ENCODE results near the gene PRAF2.

PRAF2 gene

DNA sequence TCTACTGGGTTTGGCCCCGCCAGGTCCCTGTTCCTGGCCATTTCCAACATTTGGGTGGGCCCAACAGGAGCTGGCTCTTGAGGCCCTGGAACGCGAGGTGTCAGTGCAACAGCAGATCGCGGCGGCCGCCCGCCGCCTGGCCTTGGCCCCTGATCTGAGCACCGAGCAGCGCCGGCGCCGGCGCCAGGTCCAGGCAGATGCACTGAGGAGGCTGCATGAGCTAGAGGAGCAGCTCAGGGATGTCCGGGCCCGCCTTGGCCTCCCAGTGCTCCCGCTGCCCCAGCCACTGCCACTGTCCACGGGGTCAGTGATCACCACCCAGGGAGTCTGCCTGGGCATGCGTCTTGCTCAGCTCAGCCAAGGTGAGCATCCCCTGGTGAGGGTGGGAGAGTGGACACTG lies 9.5 kb downstream of the PRAF2 start:
- H3K4me3 ChIP-seq (replicated peaks; ENCODE audit: insufficient read depth, low read length): no peak overlapping the region
- no peak for DNase-seq (ENCODE audit: low read depth in 1 of 2, low spot score in 1 of 2)
- H3K27ac ChIP-seq (replicated peaks): no peak overlapping the region
- H3K27me3 ChIP-seq (ENCODE audit: insufficient read depth, poor library complexity, severe bottlenecking): no peaks in the 10 kb centered on the region
- TF ChIP-seq POLR2AphosphoS5 (IDR thresholded peaks at IDR 0.05; ENCODE audit: low read depth) (no peak), GABPA (IDR thresholded peaks at IDR 0.05; ENCODE audit: low read depth) (no peak)
- TF ChIP-seq, protein P1, sequence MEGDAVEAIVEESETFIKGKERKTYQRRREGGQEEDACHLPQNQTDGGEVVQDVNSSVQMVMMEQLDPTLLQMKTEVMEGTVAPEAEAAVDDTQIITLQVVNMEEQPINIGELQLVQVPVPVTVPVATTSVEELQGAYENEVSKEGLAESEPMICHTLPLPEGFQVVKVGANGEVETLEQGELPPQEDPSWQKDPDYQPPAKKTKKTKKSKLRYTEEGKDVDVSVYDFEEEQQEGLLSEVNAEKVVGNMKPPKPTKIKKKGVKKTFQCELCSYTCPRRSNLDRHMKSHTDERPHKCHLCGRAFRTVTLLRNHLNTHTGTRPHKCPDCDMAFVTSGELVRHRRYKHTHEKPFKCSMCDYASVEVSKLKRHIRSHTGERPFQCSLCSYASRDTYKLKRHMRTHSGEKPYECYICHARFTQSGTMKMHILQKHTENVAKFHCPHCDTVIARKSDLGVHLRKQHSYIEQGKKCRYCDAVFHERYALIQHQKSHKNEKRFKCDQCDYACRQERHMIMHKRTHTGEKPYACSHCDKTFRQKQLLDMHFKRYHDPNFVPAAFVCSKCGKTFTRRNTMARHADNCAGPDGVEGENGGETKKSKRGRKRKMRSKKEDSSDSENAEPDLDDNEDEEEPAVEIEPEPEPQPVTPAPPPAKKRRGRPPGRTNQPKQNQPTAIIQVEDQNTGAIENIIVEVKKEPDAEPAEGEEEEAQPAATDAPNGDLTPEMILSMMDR (IDR thresholded peaks at IDR 0.05; ENCODE audit: insufficient read depth, low read length): no peak

DNA sequence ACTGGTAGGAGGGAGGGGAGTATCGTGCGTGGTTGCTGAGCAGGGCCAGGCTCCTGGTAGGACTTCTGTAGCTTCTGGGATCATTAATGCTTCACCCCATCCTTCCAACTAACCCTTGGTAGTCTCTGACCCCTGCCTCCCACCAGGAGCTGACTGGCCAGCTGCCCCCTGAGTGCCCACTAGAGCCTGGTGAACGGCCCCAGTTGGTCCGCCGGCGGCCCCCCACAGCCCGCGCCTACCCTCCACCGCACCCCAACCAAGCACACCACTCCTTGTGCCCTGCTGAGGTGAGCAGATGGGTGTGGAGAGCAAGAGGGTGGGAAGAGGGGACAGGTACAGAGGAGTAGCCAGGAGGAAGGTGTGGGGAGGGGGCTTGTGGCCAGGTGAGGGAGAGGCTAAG lies 10.1 kb downstream of the PRAF2 start:
- H3K27me3 ChIP-seq (ENCODE audit: insufficient read depth, poor library complexity, severe bottlenecking): no peaks in the 10 kb centered on the region
- TF ChIP-seq POLR2AphosphoS5 (IDR thresholded peaks at IDR 0.05; ENCODE audit: low read depth) (no peak), SPI1 (IDR thresholded peaks at IDR 0.05; ENCODE audit: borderline replicate concordance, low read depth) (no peak), GABPA (IDR thresholded peaks at IDR 0.05; ENCODE audit: low read depth) (no peak)
- TF ChIP-seq, protein P1 (IDR thresholded peaks at IDR 0.05; ENCODE audit: insufficient read depth, low read length): no peak
- TF ChIP-seq, protein P2, sequence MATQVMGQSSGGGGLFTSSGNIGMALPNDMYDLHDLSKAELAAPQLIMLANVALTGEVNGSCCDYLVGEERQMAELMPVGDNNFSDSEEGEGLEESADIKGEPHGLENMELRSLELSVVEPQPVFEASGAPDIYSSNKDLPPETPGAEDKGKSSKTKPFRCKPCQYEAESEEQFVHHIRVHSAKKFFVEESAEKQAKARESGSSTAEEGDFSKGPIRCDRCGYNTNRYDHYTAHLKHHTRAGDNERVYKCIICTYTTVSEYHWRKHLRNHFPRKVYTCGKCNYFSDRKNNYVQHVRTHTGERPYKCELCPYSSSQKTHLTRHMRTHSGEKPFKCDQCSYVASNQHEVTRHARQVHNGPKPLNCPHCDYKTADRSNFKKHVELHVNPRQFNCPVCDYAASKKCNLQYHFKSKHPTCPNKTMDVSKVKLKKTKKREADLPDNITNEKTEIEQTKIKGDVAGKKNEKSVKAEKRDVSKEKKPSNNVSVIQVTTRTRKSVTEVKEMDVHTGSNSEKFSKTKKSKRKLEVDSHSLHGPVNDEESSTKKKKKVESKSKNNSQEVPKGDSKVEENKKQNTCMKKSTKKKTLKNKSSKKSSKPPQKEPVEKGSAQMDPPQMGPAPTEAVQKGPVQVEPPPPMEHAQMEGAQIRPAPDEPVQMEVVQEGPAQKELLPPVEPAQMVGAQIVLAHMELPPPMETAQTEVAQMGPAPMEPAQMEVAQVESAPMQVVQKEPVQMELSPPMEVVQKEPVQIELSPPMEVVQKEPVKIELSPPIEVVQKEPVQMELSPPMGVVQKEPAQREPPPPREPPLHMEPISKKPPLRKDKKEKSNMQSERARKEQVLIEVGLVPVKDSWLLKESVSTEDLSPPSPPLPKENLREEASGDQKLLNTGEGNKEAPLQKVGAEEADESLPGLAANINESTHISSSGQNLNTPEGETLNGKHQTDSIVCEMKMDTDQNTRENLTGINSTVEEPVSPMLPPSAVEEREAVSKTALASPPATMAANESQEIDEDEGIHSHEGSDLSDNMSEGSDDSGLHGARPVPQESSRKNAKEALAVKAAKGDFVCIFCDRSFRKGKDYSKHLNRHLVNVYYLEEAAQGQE (IDR thresholded peaks at IDR 0.05; ENCODE audit: insufficient replicate concordance, low read depth): no peak

DNA sequence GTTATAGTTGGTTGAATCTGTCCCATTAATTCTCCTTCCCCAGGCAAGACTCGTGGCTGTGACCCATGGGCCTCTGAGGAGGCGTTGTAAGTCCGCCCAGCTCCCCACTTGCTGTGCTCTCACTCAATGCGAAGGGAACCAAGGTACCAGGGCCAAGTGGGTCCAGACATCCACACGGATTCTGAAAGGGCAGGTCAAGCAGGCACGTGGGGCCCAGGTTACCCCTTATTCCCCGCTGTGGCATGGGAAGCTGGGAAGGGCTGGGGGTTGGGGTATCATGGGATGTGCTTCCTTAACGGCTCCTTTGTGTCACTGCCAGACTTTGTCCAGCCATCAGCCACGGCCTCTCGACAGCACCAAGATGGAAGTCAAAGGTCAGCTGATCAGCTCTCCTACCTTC lies 11.9 kb downstream of the PRAF2 start:
- DNase-seq (ENCODE audit: low read depth in 1 of 2, low spot score in 1 of 2): no peak
- Histone ChIP-seq H3K27ac (replicated peaks) (no peak overlapping the region), H3K27me3 (ENCODE audit: insufficient read depth, poor library complexity, severe bottlenecking) (no peaks in the 10 kb centered on the region), H3K4me3 (replicated peaks; ENCODE audit: insufficient read depth, low read length) (no peak overlapping the region)
- TF ChIP-seq SPI1 (IDR thresholded peaks at IDR 0.05; ENCODE audit: borderline replicate concordance, low read depth) (no peak), GABPA (IDR thresholded peaks at IDR 0.05; ENCODE audit: low read depth) (no peak), POLR2AphosphoS5 (IDR thresholded peaks at IDR 0.05; ENCODE audit: low read depth) (no peak)
- TF ChIP-seq, protein P2 (IDR thresholded peaks at IDR 0.05; ENCODE audit: insufficient replicate concordance, low read depth): no peak
- TF ChIP-seq, protein P1 (IDR thresholded peaks at IDR 0.05; ENCODE audit: insufficient read depth, low read length): no peak

More for the DNA sequence above, 10.1 kb downstream of the PRAF2 start:
- Histone ChIP-seq H3K4me3 (replicated peaks; ENCODE audit: insufficient read depth, low read length) (no peak overlapping the region), H3K27ac (replicated peaks) (no peak overlapping the region)
- DNase-seq (ENCODE audit: low read depth in 1 of 2, low spot score in 1 of 2): no peak

DNA sequence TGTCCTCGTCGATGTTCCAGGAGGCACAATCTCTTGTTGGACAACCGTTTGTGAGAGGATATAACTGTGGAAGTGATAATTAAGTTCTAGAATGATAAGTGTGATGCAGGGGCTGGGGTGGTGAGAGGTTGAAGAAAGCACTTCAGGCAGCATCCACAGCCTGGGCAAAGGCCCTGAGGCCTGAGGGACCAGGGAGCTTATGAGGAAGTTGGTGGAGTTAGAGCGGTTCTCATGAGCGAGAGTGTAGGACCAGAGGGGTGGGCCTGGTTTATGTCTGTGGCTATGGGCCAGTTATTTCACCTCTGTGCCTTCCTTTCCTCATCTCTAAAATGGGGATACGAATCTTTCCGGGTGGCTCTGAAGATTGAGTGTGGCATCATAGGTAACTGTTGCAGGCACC lies 12.3 kb downstream of the PRAF2 start:
- no peak for DNase-seq (ENCODE audit: low read depth in 1 of 2, low spot score in 1 of 2)
- no peak overlapping the region for H3K27ac ChIP-seq (replicated peaks)
- H3K27me3 ChIP-seq (ENCODE audit: insufficient read depth, poor library complexity, severe bottlenecking): no peaks in the 10 kb centered on the region
- TF ChIP-seq, protein P2 (IDR thresholded peaks at IDR 0.05; ENCODE audit: insufficient replicate concordance, low read depth): no peak
- TF ChIP-seq GABPA (IDR thresholded peaks at IDR 0.05; ENCODE audit: low read depth): no peak
- no peak overlapping the region for H3K4me3 ChIP-seq (replicated peaks; ENCODE audit: insufficient read depth, low read length)

Measured in HL-60 (cell line).